Central memory CD8-positive, alpha-beta T cell (primary cell): Measurements from ENCODE around the gene SEC63.
A peak's percentile ranks its signal among the peaks of the same experiment; 100 is the strongest.
"Not testable (repeated sequence)": the region's sequence is repeated elsewhere in the genome, so short reads cannot be mapped to it uniquely, and the experiment has no call there.

Experiments used
- ATAC-seq: fragments of 150-1000 bp; cut with Tn5 transposase; replicated peaks from 2 replicates; pipeline ENCODE4 v1.10.0; 2022; ENCODE audit warnings: mild to moderate bottlenecking, moderate FRiP score, moderate number of reproducible peaks; ENCODE audit not compliant: poor library complexity, severe bottlenecking; ENCODE audit errors: extremely low read depth
- DNase-seq, 2 donors: peaks; one replicate each; pipeline ENCODE4 v3.0.0; 2021; ENCODE audit warnings: low spot score in 2 of 2
- H3K27ac Mint-ChIP-seq: one replicate; pipeline ENCODE4 v1.8.0; 2022; ENCODE audit warnings: low read depth, mild to moderate bottlenecking, moderate library complexity, mixed read lengths
- H3K27me3 Mint-ChIP-seq: one replicate; pipeline ENCODE4 v1.8.0; 2022; ENCODE audit warnings: mixed read lengths
- H3K36me3 Mint-ChIP-seq: one replicate; pipeline ENCODE4 v1.8.0; 2022; ENCODE audit warnings: mild to moderate bottlenecking, moderate library complexity, mixed read lengths; ENCODE audit not compliant: insufficient read depth
- H3K4me1 Mint-ChIP-seq: one replicate; pipeline ENCODE4 v1.8.0; 2022; ENCODE audit warnings: mixed read lengths
- H3K4me3 Mint-ChIP-seq: one replicate; pipeline ENCODE4 v1.8.0; 2022; ENCODE audit warnings: mild to moderate bottlenecking, moderate library complexity, mixed read lengths
- H3K9me3 Mint-ChIP-seq: one replicate; pipeline ENCODE4 v1.8.0; 2022; ENCODE audit warnings: mixed read lengths

The SEC63 gene

GRCh38 chr6:107894809-107895396 is 63.1 kb downstream of the SEC63 start:
- no peak overlapping the region for H3K4me3 Mint-ChIP-seq
- no peak for ATAC-seq
- no peaks in the 10 kb centered on the region for H3K9me3 Mint-ChIP-seq
- H3K36me3 Mint-ChIP-seq: peaks cover 34% of the 10 kb centered on the region
- H3K27me3 Mint-ChIP-seq: no peaks in the 10 kb centered on the region
- DNase-seq: no peak
- H3K27ac Mint-ChIP-seq: no peak overlapping the region
- H3K4me1 Mint-ChIP-seq: peaks cover 6% of the 10 kb centered on the region

GRCh38 chr6:107890431-107890830 is 67.6 kb downstream of the SEC63 start:
- H3K4me3 Mint-ChIP-seq, ATAC-seq, H3K27me3 Mint-ChIP-seq, H3K9me3 Mint-ChIP-seq, DNase-seq: not testable (repeated sequence)
- Mint-ChIP-seq H3K36me3 (peaks cover 33% of the 10 kb centered on the region), H3K4me1 (peaks cover 13% of the 10 kb centered on the region), H3K27ac (peak overlapping the region; percentile 62)

- H3K9me3 Mint-ChIP-seq, DNase-seq, H3K27ac Mint-ChIP-seq, H3K27me3 Mint-ChIP-seq, H3K4me1 Mint-ChIP-seq, H3K4me3 Mint-ChIP-seq, ATAC-seq: not testable (repeated sequence)
- H3K36me3 Mint-ChIP-seq: peaks cover 14% of the 10 kb centered on the region
Observed at GRCh38 chr6:107885950-107886349, 72.1 kb downstream of the SEC63 start.

GRCh38 chr6:107879941-107880340 is 78.1 kb downstream of the SEC63 start:
- Mint-ChIP-seq H3K27ac (no peak overlapping the region), H3K4me1 (no peaks in the 10 kb centered on the region), H3K36me3 (peaks cover 24% of the 10 kb centered on the region), H3K4me3 (no peak overlapping the region), H3K9me3 (no peaks in the 10 kb centered on the region), H3K27me3 (no peaks in the 10 kb centered on the region)
- DNase-seq: no peak
- ATAC-seq: no peak

GRCh38 chr6:107877968-107878367 is 80.0 kb downstream of the SEC63 start:
- Mint-ChIP-seq H3K27me3 (no peaks in the 10 kb centered on the region), H3K9me3 (no peaks in the 10 kb centered on the region), H3K4me1 (no peaks in the 10 kb centered on the region), H3K4me3 (no peak overlapping the region), H3K27ac (no peak overlapping the region), H3K36me3 (peaks cover 36% of the 10 kb centered on the region)
- ATAC-seq (no peak), DNase-seq (no peak)

GRCh38 chr6:107871976-107872375 is 86.0 kb downstream of the SEC63 start:
- no peak for DNase-seq
- Mint-ChIP-seq H3K4me3 (no peak overlapping the region), H3K27ac (no peak overlapping the region), H3K27me3 (no peaks in the 10 kb centered on the region), H3K36me3 (peaks cover 30% of the 10 kb centered on the region), H3K9me3 (no peaks in the 10 kb centered on the region), H3K4me1 (no peaks in the 10 kb centered on the region)
- ATAC-seq: no peak

- not testable (repeated sequence) for DNase-seq, H3K9me3 Mint-ChIP-seq, H3K4me3 Mint-ChIP-seq, H3K27ac Mint-ChIP-seq, H3K27me3 Mint-ChIP-seq, H3K4me1 Mint-ChIP-seq, ATAC-seq
- peaks cover 30% of the 10 kb centered on the region for H3K36me3 Mint-ChIP-seq
Observed at GRCh38 chr6:107871512-107871911, 86.5 kb downstream of the SEC63 start.

- no peak for ATAC-seq
- H3K27me3 Mint-ChIP-seq: no peaks in the 10 kb centered on the region
- DNase-seq: no peak
- no peak overlapping the region for H3K4me3 Mint-ChIP-seq
- no peak overlapping the region for H3K27ac Mint-ChIP-seq
- H3K9me3 Mint-ChIP-seq: no peaks in the 10 kb centered on the region
- peaks cover 31% of the 10 kb centered on the region for H3K36me3 Mint-ChIP-seq
- no peaks in the 10 kb centered on the region for H3K4me1 Mint-ChIP-seq
Observed at GRCh38 chr6:107871016-107871415, 87.0 kb downstream of the SEC63 start.

GRCh38 chr6:107870381-107870780 is 87.6 kb downstream of the SEC63 start:
- peaks cover 30% of the 10 kb centered on the region for H3K36me3 Mint-ChIP-seq
- no peak for DNase-seq
- no peaks in the 10 kb centered on the region for H3K4me1 Mint-ChIP-seq
- ATAC-seq: no peak
- H3K27ac Mint-ChIP-seq: no peak overlapping the region
- no peaks in the 10 kb centered on the region for H3K27me3 Mint-ChIP-seq
- no peak overlapping the region for H3K4me3 Mint-ChIP-seq
- no peaks in the 10 kb centered on the region for H3K9me3 Mint-ChIP-seq

- Mint-ChIP-seq H3K4me3 (no peak overlapping the region), H3K4me1 (no peaks in the 10 kb centered on the region), H3K27ac (no peak overlapping the region), H3K9me3 (no peaks in the 10 kb centered on the region), H3K27me3 (no peaks in the 10 kb centered on the region), H3K36me3 (peaks cover 26% of the 10 kb centered on the region)
- no peak for ATAC-seq
- DNase-seq: no peak
Observed at GRCh38 chr6:107869871-107870270, 88.1 kb downstream of the SEC63 start.

- no peak for DNase-seq
- H3K27me3 Mint-ChIP-seq: no peaks in the 10 kb centered on the region
- H3K36me3 Mint-ChIP-seq: peaks cover 20% of the 10 kb centered on the region
- ATAC-seq: no peak
- H3K9me3 Mint-ChIP-seq: no peaks in the 10 kb centered on the region
- H3K27ac Mint-ChIP-seq: peak overlapping the region; percentile 13
- H3K4me1 Mint-ChIP-seq: no peaks in the 10 kb centered on the region
- no peak overlapping the region for H3K4me3 Mint-ChIP-seq
Observed at GRCh38 chr6:107868867-107869611, 89.0 kb downstream of the SEC63 start.

GRCh38 chr6:107867302-107867615 is 90.7 kb downstream of the SEC63 start:
- no peaks in the 10 kb centered on the region for H3K27me3 Mint-ChIP-seq
- H3K4me3 Mint-ChIP-seq: no peak overlapping the region
- H3K27ac Mint-ChIP-seq: no peak overlapping the region
- H3K9me3 Mint-ChIP-seq: no peaks in the 10 kb centered on the region
- peaks cover 15% of the 10 kb centered on the region for H3K36me3 Mint-ChIP-seq
- ATAC-seq: no peak
- no peaks in the 10 kb centered on the region for H3K4me1 Mint-ChIP-seq
- DNase-seq: no peak

GRCh38 chr6:107866606-107867301 is 91.3 kb downstream of the SEC63 start:
- Mint-ChIP-seq H3K27ac (no peak overlapping the region), H3K9me3 (no peaks in the 10 kb centered on the region), H3K27me3 (no peaks in the 10 kb centered on the region), H3K4me1 (no peaks in the 10 kb centered on the region), H3K36me3 (peaks cover 12% of the 10 kb centered on the region), H3K4me3 (no peak overlapping the region)
- ATAC-seq (no peak), DNase-seq (no peak)
